ENCODE measurements around the gene TNIK.
"Not testable (repeated sequence)": the region's sequence is repeated elsewhere in the genome, so short reads cannot be mapped to it uniquely, and the experiment has no call there.

TNIK gene

DNA sequence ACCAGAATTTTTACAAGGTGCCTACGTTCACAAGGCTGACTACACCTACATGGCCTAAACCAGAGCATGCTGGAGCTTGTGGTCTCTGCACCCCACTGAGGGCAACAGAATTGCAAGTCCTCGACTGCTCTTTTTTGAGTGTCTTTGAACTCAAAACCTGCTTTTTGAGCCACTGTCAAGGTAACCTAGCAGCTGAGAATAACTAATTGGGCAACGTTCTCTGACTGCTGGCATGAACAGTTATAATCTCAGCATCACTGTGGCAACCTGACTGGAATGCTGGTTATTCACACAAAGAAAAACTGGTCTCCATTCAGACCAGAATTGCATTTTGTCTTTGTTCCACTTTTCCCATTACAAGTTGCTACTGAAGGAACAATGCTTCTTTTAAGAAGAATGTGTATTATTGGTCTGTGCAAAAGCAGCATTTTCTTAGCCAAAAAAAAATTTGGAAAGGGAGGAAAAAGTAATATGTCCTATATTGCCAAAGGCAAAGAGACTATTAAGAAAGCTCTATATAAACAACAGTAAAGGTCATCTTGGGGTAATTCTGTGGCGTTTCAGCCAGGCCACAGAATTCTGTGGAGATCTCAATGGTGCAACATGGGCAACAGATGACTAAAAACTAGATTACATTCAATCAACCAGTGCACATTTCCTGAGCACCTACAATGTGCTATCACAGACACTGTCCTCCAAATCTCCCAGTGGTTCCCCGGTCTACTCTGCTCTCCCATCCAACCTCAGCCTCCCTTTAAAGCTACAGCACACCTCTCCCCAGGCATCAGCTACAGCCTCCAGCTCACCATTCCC, 76.8 kb downstream of the TNIK start:
- no peak for DNase-seq

DNA sequence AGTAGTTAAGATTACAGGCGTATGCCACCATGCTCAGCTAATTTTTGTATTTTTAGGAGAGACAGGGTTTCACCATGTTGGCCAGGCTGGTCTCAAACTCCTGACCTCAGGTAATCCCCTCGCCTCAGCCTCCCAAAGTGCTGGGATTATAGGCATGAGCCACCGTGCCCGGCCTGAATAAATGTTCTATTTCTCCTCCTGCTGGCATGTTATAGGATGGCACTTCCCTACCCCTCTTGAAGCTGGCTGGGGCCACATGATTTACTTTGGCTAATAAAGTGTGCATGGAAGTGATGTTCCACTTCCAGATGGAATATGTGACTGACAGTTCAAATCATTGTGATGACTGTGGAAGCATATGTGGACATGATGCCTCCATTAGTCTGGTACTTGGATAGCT, 77.9 kb downstream of the TNIK start:
- not testable (repeated sequence) for DNase-seq

DNA sequence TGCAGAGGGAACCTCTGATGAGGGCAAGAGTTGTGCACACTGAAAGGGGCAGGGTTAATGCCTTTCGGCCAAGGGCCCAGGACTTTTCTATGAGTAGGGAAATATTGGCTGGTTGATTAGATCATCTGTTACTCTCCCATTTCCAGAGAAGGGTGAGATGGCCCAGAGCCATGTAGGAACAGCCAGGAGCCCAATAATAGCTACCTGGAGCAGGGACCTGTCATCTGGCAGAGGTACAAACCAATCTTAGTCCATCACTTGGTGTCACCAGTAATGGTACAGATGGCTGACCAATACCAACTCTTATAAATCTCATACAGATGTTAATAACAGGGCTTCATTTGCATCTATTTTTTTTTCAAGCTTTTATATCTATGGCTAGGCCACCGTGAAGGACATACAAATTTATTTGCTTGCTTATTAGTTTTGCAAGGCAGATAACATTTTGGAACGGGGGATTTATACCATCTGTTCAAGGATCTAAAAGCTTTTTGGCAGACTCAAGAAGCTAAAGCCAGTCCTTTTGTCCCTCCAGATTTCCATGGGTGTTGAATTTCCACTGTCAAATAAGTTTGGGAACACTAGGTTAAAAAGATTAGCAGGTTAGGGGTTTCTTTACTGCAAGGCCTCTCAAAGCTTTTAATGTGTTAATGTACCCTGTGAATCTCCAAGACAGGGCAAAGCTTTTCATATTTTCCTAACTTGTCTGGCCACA, 79.3 kb downstream of the TNIK start:
- no peak for DNase-seq

DNA sequence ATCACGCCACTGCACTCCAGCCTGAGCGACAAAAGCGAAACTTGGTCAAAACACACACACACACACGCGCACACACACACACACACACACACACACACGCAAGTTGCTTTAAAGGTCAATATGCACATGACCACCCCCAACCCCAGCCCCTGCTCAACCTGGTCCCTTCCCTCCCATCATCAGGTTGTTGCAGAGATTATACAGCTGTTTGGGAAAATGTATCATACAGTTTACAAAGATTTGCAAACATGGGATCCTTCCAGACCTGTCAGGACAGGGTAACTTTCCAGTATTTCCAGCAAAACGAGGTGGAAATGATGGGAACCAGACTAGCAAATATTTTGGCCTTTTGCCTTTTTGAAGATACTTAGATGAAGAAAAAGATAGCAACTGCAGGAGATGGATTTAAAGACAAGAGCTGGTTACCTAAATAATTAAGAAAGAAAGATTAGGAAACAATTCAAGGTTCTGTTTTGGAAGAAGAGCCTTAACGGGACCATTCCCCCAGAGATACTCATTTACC, 80.2 kb downstream of the TNIK start:
- no peak for DNase-seq

DNA sequence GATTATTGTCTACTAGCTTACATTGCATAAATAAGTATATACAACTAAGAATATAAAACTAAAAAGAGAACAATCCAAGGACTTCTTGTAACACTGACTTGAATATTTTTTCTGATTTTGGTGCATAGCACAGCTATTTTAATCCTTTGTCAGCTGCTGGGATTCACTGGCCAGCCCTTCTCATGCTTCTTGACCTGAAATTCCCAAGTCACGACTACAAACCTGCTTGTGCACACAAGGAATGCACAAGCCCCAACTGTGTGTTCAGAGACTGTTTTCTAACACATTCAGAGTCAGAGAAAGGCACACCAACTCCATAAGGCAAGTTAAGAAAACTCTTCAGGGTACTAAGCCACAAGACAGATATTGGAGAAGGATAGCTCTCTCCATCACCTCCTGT, 80.9 kb downstream of the TNIK start:
- DNase-seq = no peak

DNA sequence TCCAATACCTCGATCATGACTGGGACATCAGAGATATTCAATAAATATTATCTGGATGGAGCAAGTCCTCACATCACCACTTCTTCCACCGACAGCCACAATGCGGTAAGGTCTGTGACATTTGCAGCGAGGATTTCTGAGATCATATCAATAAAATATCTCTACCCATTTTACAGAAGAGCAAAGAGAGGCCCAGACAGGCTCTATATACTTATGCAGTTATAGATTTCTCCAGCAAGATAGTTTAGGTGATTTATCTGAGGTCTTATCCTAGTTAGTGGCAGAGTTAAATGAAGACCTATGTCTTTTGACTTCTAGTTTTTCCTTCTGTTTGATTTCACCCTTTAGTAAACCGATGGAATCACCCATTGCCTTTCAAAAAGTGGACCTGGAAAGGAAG, 81.6 kb downstream of the TNIK start:
- DNase-seq = no peak

DNA sequence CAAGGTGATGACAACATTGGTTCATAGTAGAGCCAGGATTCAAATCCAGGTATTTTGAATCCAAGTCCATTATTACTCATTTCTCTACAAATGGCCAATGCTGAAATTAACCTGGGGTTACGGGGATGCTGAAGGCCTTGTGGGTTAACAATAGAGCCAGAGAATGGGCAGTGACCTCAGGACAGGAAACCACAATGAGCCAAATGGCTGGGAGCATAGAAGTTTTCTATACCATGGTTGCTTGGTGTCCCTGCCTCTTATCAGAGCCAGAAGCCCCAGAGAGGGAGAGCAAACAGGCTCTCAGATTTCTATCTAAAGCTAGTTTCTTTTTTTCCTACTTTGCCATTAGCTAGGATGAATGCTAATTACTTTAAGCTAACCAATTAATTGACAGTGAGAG, 82.3 kb downstream of the TNIK start:
- no peak for DNase-seq

DNA sequence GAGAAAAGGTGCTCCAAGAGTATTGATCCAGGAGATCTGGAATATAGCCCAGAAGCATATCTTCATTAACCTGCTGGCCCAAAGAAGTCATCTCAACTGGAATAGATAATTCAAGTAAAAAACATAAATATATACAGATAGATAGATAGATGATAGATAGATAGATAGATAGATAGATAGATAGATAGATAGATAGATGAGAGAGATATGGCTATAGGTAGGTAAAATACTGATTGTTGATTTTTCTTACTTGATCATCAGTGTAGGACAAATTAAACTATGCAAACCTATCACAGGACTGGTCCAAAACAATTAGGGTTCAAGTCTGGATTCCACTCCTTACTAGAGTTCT, 83.6 kb downstream of the TNIK start:
- no peak for DNase-seq

DNA sequence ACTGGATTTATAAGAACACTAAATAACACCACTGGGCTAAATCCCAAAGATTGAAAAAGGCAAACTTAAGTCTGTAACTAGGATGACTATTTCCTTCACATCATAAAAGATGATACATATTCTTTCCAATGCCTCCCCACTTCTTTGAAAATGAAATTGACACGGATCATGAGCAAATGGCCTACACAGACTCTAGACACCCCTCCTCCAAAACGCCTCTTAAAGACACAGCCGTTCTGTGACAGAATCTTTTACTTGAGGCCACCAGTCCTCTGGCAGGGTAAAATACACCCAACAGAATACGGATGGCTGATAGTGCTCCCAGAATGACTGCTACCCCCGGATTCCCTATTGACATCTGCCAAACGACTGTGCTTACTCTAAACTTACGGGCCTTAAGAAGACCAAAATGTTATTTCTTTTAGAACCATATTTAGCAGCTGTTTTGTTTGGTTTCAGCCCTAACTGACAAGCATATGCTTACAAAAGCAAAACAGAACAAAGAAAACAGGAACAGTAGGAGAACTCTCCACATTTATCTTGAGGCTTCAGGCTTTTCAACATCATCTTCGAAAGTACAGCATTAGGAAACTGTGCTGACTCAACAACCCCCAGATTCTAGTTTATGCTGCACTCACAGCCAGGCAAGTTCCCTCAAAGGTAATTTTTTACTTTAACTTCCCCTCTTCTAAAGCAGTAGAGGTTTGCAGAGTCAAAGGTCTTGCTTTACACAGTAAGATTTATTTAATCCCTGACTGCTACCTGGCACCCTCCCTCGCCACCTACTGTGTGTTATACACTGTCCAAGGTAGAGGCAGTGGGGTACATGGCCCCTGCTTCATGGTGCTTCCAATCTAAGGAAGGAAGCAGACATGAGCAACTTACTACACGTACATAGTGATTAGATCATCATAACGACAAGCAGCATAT, 84.3 kb downstream of the TNIK start:
- DNase-seq = no peak

DNA sequence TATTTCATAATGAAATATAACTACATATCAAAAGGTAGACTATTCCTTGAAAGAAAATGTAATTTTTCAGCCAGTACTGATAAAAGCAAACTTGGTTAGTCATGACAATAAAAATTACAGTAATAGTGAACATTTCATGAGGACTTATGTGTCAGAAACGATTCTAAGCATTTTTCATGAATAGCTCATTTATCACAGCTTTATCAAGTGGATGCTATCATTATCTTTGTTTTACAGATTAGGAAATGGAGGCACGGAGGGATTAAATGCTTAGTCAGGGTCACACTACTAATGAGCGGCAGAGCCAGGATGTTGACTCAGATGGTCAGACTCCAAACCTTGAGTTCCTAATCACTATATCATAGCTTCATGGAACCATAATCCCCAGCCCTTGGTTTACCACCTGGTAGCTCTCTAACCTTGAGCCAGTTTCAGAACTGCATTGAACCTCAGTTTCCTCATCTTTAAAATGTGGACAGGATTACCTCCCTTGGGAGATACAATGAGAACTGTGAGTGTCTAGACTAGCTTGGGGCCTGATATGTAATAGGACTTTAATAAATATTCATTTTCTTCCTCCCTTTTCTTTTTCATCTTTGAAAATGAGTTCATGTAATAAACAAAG, 85.4 kb downstream of the TNIK start:
- no peak for DNase-seq

DNA sequence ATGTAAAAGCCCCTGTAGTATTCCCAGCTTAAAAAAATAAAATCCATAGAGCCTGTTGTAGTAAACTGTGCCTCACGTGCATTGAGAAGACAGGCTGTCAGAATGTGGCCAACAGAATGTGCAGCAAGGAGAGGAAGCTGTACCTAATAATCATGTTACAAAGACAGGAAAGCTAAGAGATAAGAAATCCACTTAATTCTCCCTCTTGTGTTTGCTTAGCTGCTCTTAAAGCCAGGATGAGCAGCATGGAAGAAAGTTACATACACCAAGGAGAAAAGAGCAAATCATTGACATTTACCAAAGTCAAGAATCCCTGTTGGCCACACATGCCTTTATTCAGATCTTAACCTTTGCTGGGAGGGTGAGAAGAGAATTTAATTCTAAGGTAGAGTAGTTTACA, 85.9 kb downstream of the TNIK start:
- DNase-seq = no peak

DNA sequence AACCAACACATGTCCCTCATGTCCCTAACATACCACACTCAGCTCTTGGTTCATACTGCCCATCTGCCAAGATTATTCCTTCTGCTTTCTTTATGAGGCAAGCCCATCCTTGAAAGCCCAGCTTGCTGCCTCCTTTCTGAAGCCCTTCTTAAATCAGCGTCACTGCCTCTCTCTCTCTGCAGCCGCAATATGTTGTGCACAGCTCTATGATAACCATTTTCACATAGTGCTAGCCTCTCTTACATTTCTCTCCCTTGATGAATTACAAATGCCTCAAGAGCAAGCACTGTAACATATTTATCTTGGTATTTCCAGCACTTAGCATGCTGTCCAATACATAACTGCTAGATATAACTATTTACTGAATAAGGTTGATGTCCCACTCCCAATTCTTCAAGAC, 86.5 kb downstream of the TNIK start:
- DNase-seq = no peak

DNA sequence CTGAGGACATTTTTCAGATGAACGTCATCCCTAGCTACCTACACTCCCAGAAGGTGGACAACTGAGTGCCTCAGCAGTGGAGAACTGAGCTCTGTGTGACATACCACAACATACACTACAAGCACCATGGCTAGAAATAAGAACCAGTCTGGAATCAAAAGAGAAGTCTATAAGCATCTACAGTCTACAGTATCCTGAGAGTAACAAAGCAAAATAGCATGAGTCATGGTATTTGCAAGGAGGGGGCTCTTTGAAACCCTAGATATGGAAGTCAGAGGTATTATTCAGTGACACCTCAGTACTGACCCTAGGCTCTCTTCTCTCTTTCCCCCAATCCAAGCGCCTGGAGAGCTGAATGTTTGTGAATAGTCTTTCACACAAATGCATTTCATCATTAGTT, 87.5 kb downstream of the TNIK start:
- no peak for DNase-seq

DNA sequence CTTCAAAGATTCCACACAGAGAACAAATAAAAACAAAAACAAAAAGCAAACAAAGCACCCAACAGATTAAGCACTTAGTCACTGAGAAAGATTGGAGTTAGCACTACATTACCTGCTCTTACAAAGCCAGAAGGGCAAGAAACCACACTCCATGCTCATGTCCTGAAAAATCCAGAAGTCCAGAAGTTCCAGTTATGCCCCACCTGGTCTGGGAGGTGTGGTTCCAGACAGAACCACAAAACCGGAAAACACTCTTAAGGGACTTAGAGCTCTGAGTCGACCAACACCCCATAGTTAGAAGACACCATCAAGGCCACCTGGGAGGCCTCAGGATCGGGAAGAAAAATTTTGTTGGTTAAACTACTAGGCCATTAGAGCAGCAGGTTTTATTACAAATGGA, 88.9 kb downstream of the TNIK start:
- DNase-seq = no peak

DNA sequence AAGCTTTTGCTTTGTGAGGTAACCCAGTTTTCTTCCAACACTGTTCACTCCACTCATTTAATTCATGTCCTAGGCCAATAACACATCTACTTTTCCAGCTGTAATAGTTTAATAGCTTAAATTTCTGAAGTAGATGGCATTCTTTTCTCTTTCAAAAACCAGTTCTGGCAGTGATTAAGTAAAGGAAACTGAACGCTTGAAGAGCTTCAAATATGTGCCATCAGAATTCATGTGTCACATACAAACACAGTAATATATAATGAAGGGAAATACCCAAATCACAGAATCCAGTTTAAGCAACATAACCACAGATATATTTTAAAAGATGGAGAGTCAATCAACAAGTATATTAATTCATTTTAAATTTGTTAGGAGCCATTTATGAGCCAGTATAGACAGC, 91.0 kb downstream of the TNIK start:
- no peak for DNase-seq

DNA sequence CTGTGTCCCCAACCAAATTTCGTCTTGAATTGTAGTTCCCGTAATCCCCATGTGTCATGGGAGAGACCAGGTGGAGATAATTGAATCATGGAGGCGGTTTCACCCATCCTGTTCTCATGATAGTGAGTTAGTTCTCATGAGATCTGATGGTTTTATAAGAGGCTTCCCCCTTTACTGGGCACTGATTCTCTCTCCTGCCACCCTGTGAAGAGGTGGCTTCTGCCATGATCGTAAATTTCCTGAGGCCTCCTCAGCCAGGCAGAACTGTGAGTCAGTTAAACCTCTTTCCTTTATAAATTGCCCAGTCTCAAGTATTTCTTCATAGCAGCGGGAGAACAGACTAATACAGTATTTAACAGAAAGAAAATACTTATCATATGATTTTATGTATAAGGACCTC, 93.5 kb downstream of the TNIK start:
- DNase-seq = not testable (repeated sequence)

DNA sequence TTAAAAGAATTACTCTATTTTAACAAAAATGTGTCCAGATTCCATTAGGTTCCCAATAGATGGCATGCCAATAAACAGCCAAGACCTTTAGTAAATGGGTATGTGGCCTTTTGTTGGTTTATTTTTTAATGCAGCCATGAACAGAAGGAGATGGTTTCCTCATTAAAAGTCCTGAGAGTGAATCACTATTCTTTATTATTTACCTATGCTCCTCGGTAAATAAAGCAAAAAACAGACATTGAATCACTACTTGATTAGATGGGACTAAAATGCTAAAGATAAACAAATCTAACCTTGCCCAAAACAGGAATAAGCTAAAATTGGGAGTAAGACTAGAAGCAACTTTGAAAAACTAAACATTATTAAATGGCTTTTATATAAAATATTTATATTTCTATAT, 94.2 kb downstream of the TNIK start:
- DNase-seq = no peak

DNA sequence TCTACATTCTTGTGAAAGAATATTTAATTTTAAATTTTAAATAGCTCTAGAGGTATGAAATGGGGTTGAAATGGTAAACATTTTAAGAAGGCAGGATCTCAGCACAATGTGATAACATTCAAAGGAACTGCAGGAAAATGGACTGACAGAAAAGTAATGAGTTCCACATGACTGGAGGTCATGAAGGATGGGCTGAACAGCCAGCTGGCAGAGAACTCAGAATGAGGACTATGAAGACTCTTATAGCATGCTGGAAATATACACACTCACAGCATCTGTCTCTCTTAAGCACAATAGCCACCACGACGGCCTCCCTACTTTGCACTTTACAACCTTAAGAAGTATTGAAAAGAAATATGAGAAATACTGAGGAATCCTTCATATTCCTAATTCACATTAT, 94.7 kb downstream of the TNIK start:
- DNase-seq = no peak

DNA sequence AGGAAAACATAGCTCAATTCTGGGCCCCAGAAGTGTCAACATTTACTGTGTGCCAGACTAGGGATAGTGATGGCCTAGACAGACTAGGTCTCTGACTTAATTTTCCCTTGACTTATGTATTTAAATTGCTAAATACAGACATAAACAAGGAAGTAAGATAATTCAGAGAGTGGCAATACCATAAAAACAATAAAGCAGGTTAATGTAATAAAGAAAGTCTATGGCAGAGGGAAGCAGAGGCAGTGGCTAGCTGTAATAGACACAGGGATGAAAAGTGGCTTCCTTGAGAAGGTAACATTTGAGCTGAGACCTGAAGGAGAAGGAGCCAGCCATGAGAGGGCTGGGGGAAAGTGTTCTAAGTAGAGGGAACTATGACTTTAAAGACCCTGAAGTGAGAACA, 95.7 kb downstream of the TNIK start:
- DNase-seq = no peak

DNA sequence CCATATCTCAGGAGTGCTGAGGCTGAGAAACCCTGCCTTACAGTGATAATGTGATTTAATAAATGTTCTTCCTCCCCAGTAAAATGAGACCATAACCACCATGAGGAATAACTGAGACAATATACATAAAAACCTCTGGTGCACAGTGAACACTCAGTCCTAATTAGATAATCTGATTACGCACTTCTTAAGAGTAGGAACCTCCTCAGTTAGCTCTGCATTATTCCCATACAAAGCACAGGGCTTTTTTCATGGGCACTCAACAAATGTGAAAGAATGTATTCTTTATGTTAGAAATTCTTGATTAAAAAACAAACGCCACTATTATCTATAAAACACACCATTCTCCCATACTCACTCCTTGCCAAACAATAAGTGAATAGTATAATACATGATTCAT, 97.0 kb downstream of the TNIK start:
- no peak for DNase-seq

DNA sequence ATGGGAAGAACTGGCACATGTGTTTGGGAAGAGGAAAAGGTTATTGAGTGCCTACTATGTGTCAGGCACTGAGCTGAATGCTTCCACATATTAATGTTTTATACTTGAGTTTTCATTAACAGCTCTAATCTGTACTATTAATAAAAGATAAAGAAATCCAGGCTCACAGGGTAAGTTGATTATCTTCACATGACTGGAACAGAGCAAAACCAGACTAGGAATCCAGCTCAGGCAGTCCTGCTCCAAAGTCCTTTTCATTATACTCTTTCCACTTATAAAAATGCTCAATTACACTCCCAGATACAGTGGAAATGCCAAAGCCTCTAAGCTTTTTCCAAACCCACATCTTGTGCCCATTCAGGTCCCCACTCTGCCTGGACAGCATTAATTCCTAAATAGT, 97.6 kb downstream of the TNIK start:
- DNase-seq = no peak

DNA sequence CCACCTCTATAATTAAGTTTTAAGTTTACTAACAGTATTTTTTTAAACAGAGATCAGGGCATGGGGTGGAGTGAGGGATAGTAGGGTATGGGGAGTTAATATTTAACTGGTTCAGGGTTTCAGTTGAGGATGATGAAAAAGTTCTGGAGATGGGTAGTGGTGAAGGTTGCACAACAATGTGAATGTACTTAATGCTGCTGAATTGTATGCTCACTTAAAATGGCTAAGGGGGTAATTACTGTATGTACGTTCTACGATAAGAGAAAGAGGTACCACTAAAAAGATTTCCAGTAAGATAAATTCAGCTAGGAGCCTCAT, 101.4 kb downstream of the TNIK start:
- no peak for DNase-seq
